Activated naive CD4-positive, alpha-beta T cell treated with anti-CD3 and anti-CD28 coated beads for 36 hours (primary cell): ENCODE data around the gene SLC19A1. TPM values are rescaled to one million over a fixed set of nuclear protein-coding genes. Genes with fewer than 3 reads are reported as not detected.
"Not testable (repeated sequence)": the region's sequence is repeated elsewhere in the genome, so short reads cannot be mapped to it uniquely, and the experiment has no call there.

Source experiments
- CTCF ChIA-PET: fragments of 350-600 bp; sonication (Branson Sonifier 250); formaldehyde crosslinking; loops from one replicate; lab custom pipeline; 2021; ENCODE audit warnings: antibody characterized with exemption; lab: Charles Lee
- DNase-seq: peaks from one replicate; pipeline ENCODE4 v3.0.0-alpha.2; 2020
- H3K27ac Mint-ChIP-seq: one replicate; pipeline ENCODE4 v1.8.0; 2021; ENCODE audit warnings: mild to moderate bottlenecking, mixed read lengths
- H3K27me3 Mint-ChIP-seq: one replicate; pipeline ENCODE4 v1.8.0; 2021; ENCODE audit warnings: low read depth, mixed read lengths
- H3K36me3 Mint-ChIP-seq: one replicate; pipeline ENCODE4 v1.8.0; 2021; ENCODE audit warnings: low read depth, mixed read lengths
- H3K4me1 Mint-ChIP-seq: one replicate; pipeline ENCODE4 v1.8.0; 2021; ENCODE audit warnings: low read depth, mixed read lengths
- H3K4me3 Mint-ChIP-seq: one replicate; pipeline ENCODE4 v1.8.0; 2021; ENCODE audit warnings: mild to moderate bottlenecking, moderate library complexity, mixed read lengths
- H3K9me3 Mint-ChIP-seq: one replicate; pipeline ENCODE4 v1.8.0; 2021; ENCODE audit warnings: mixed read lengths
- intact Hi-C: fragments of 100-400 bp; cut with micrococcal nuclease; formaldehyde crosslinking; loops from one replicate; pipeline ENCODE4 v1.15.1; 2023
- total RNA-seq, 2 experiments: library from RNA; stranded (reverse); gene quantifications; one replicate each; pipeline ENCODE4 v1.2.3, GENCODE V29; 2021

SLC19A1 gene
- total RNA-seq, 2 experiments from 2014 or later: 32.2 to 33.0 TPM

GRCh38 chr21:45575304-45575992 is 33.2 kb upstream of the SLC19A1 start:
- H3K27ac Mint-ChIP-seq: no peak overlapping the region
- DNase-seq: no peak
- intact Hi-C loops: no loop called here
- CTCF ChIA-PET: interaction anchor here (0.6 kb wide), 1 partner anchor 156 kb away, joined by 3 read pairs; no protein-coding TSS in a partner anchor
- H3K4me3 Mint-ChIP-seq: no peak overlapping the region
- no peaks in the 10 kb centered on the region for H3K4me1 Mint-ChIP-seq
- H3K9me3 Mint-ChIP-seq: no peaks in the 10 kb centered on the region
- no peaks in the 10 kb centered on the region for H3K27me3 Mint-ChIP-seq
- no peaks in the 10 kb centered on the region for H3K36me3 Mint-ChIP-seq

- no peaks in the 10 kb centered on the region for H3K4me1 Mint-ChIP-seq
- no peak for DNase-seq
- CTCF ChIA-PET: no interaction called here
- H3K4me3 Mint-ChIP-seq: no peak overlapping the region
- H3K36me3 Mint-ChIP-seq: no peaks in the 10 kb centered on the region
- no peak overlapping the region for H3K27ac Mint-ChIP-seq
- H3K27me3 Mint-ChIP-seq: no peaks in the 10 kb centered on the region
- intact Hi-C loops: no loop called here
- H3K9me3 Mint-ChIP-seq: no peaks in the 10 kb centered on the region
These were observed 32.5 kb upstream of the SLC19A1 start for GRCh38 chr21:45574691-45575090.

DNA sequence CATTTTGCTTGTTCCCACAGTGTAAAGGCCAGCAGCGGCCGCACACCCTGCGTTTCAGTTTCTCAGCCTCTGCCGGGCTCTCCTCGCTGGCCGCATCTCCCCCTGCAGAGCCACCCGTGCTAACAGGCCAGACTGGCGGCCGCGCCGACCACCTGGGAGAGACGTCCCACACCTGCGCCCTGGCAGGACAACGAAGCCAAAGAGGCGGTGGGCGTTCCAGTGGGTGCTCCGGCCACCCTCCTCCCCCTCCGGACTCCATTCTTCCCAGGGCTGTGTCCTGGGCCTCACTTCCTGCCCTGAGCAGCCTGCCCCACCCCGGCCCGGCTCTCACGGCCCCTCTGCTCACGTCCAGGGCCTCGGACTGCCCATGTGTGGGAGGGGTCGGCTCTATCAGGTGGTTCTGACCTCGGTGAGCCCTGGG is 31.9 kb upstream of the SLC19A1 start:
- H3K27ac Mint-ChIP-seq: no peak overlapping the region
- DNase-seq: no peak
- H3K27me3 Mint-ChIP-seq: no peaks in the 10 kb centered on the region
- CTCF ChIA-PET: no interaction called here
- H3K9me3 Mint-ChIP-seq: no peaks in the 10 kb centered on the region
- no peaks in the 10 kb centered on the region for H3K36me3 Mint-ChIP-seq
- intact Hi-C loops: no loop called here
- no peaks in the 10 kb centered on the region for H3K4me1 Mint-ChIP-seq
- H3K4me3 Mint-ChIP-seq: no peak overlapping the region

- Mint-ChIP-seq H3K4me3 (no peak overlapping the region), H3K4me1 (no peaks in the 10 kb centered on the region), H3K27ac (no peak overlapping the region), H3K36me3 (no peaks in the 10 kb centered on the region), H3K27me3 (no peaks in the 10 kb centered on the region), H3K9me3 (no peaks in the 10 kb centered on the region)
- CTCF ChIA-PET: interaction anchor here (0.5 kb wide), 1 partner anchor 444 kb away, joined by 3 read pairs; no protein-coding TSS in a partner anchor
- no peak for DNase-seq
- intact Hi-C loops: no loop called here
These were observed 31.3 kb upstream of the SLC19A1 start for GRCh38 chr21:45573452-45574035.

GRCh38 chr21:45572783-45573451 is 30.7 kb upstream of the SLC19A1 start:
- H3K9me3 Mint-ChIP-seq: no peaks in the 10 kb centered on the region
- H3K36me3 Mint-ChIP-seq: no peaks in the 10 kb centered on the region
- no peak overlapping the region for H3K27ac Mint-ChIP-seq
- H3K4me1 Mint-ChIP-seq: no peaks in the 10 kb centered on the region
- intact Hi-C loops: no loop called here
- CTCF ChIA-PET: interaction anchor here (0.5 to 0.9 kb wide), 3 partner anchors 15 to 444 kb away, joined by 3 read pairs; no protein-coding TSS in a partner anchor
- no peak for DNase-seq
- H3K27me3 Mint-ChIP-seq: no peaks in the 10 kb centered on the region
- H3K4me3 Mint-ChIP-seq: no peak overlapping the region

DNA sequence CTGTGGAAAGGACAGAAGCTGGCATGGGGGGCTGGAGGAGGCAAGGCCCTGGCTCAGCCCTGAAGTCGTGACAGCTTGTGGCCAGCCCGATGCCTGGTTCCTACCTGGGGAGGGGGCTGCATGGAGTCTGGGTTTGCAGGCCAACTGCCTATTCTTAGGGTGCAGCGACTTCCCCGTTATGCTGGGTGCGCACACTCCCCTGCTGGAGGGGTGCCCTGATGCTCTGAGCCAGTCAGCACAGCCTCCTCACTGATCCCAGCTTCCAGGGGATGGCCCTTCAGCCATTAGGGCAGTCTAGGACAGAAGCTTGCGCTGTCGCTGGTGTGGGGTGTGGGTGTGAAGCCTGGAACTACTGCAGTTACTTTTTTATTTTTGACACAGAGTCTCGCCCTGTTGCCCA is 30.0 kb upstream of the SLC19A1 start:
- no peak for DNase-seq
- intact Hi-C loops: no loop called here
- Mint-ChIP-seq H3K36me3 (no peaks in the 10 kb centered on the region), H3K4me3 (no peak overlapping the region), H3K27ac (no peak overlapping the region), H3K4me1 (no peaks in the 10 kb centered on the region), H3K9me3 (no peaks in the 10 kb centered on the region), H3K27me3 (no peaks in the 10 kb centered on the region)
- CTCF ChIA-PET: interaction anchor here (0.7 to 0.9 kb wide), 2 partner anchors 14 to 24 kb away, joined by 3 read pairs; no protein-coding TSS in a partner anchor

DNA sequence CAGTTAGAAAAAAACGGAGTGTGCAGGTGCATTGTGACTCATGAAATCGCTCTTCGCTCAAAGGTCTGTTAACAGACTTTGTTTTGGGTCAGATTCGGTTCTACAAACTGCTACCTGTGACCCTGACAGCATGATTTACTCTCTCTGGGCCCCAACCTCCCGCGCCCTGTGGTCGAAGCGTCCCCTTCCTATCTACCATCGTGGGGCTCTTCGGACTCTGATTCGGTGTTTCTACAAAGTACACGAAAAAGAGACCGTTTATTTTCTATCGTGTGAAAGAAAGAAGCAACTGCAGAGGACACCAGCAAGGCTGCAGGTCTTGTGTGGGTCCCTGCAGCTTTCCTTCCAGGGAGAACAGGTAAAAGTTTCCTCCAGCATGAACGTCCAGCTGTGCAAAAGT is 29.4 kb upstream of the SLC19A1 start:
- intact Hi-C loops: no loop called here
- no peaks in the 10 kb centered on the region for H3K36me3 Mint-ChIP-seq
- no peak for DNase-seq
- no peaks in the 10 kb centered on the region for H3K4me1 Mint-ChIP-seq
- CTCF ChIA-PET: no interaction called here
- no peak overlapping the region for H3K4me3 Mint-ChIP-seq
- H3K9me3 Mint-ChIP-seq: no peaks in the 10 kb centered on the region
- H3K27me3 Mint-ChIP-seq: no peaks in the 10 kb centered on the region
- H3K27ac Mint-ChIP-seq: no peak overlapping the region

- Mint-ChIP-seq H3K27me3 (no peaks in the 10 kb centered on the region), H3K27ac (no peak overlapping the region), H3K36me3 (no peaks in the 10 kb centered on the region), H3K4me3 (no peak overlapping the region), H3K4me1 (no peaks in the 10 kb centered on the region), H3K9me3 (no peaks in the 10 kb centered on the region)
- no peak for DNase-seq
- CTCF ChIA-PET: no interaction called here
- intact Hi-C loops: no loop called here
These were observed 28.8 kb upstream of the SLC19A1 start for GRCh38 chr21:45570826-45571601.

- H3K27me3 Mint-ChIP-seq: no peaks in the 10 kb centered on the region
- intact Hi-C loops: no loop called here
- DNase-seq: no peak
- no peak overlapping the region for H3K4me3 Mint-ChIP-seq
- no peaks in the 10 kb centered on the region for H3K36me3 Mint-ChIP-seq
- no peaks in the 10 kb centered on the region for H3K9me3 Mint-ChIP-seq
- no peaks in the 10 kb centered on the region for H3K4me1 Mint-ChIP-seq
- CTCF ChIA-PET: no interaction called here
- no peak overlapping the region for H3K27ac Mint-ChIP-seq
These were observed 27.8 kb upstream of the SLC19A1 start for GRCh38 chr21:45570071-45570470.

- Mint-ChIP-seq H3K27me3 (no peaks in the 10 kb centered on the region), H3K4me3 (no peak overlapping the region), H3K9me3 (no peaks in the 10 kb centered on the region), H3K27ac (no peak overlapping the region), H3K36me3 (no peaks in the 10 kb centered on the region), H3K4me1 (no peaks in the 10 kb centered on the region)
- no peak for DNase-seq
- intact Hi-C loops: no loop called here
- CTCF ChIA-PET: no interaction called here
These were observed 26.1 kb upstream of the SLC19A1 start for GRCh38 chr21:45568383-45568782.

- H3K27ac Mint-ChIP-seq, H3K9me3 Mint-ChIP-seq, CTCF ChIA-PET, H3K27me3 Mint-ChIP-seq, H3K4me1 Mint-ChIP-seq, H3K4me3 Mint-ChIP-seq, DNase-seq, intact Hi-C loops, H3K36me3 Mint-ChIP-seq: not testable (repeated sequence)
These were observed 21.9 kb upstream of the SLC19A1 start for GRCh38 chr21:45564137-45564536.

- H3K27ac Mint-ChIP-seq: no peak overlapping the region
- CTCF ChIA-PET: interaction anchor here (2.6 kb wide), 1 partner anchor 33 kb away, joined by 16 read pairs; no protein-coding TSS in a partner anchor
- no peaks in the 10 kb centered on the region for H3K4me1 Mint-ChIP-seq
- peaks cover 2% of the 10 kb centered on the region for H3K9me3 Mint-ChIP-seq
- no peak overlapping the region for H3K4me3 Mint-ChIP-seq
- H3K27me3 Mint-ChIP-seq: peaks cover 6% of the 10 kb centered on the region
- intact Hi-C loops: no loop called here
- no peak for DNase-seq
- H3K36me3 Mint-ChIP-seq: no peaks in the 10 kb centered on the region
These were observed 20.7 kb upstream of the SLC19A1 start for GRCh38 chr21:45562965-45563364.
